ENCODE data around the gene WNK1.

GRCh38 chr12:931060-931459 is 178.7 kb downstream of the WNK1 start:
- TF ChIP-seq EZH2 (IDR thresholded peaks at IDR 0.05; ENCODE audit: borderline replicate concordance, low read depth, low read length, severe bottlenecking) = no peak
- no peak for TF ChIP-seq POLR2A (IDR thresholded peaks at IDR 0.05; ENCODE audit: low read depth, low read length)

All from endothelial cell of umbilical vein (primary cell).